NCI-H526 (cell line): ENCODE results near the gene TGFBR3.

ENCODE experiments used
- DNase-seq, 2 experiments: peaks; one replicate each; lab custom pipeline; 2025; lab: John Stamatoyannopoulos, UW

TGFBR3 gene

DNA sequence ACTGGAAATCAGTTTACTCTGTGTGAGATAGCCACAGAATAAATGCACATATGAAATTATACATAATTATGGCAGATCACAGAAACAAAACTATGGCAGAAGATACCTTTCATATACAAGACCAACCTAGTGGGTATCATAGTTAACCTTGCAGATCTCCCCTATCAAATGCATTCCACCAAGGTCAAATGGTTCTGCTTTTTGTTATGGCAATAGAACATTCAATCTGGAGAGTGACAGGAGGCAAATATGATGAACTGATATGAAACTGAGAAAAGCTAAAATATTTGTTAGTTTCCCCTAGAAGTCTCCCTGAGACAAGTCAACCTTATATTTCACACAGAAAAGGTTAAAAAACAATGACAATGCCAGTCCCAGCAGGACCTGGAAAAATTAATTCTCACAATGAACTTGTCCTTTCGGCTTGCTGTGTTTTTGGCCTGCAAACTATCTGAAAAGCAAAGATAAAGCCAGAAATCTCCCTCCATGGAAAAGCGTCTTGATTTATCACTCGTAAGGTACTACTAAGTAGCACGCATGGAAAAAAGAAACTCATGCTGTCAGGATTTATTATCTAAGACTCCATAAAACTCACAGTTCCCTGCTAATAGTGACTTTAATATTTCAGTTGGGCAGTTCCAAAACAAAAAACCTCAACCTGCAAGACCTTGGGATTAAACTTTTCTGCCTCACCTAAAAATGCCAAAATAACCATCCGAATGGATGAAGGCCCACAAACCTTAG lies 174.3 kb downstream of the TGFBR3 start:
- DNase-seq, result no peak

GRCh38 chr1:91710261-91710660 lies 175.7 kb downstream of the TGFBR3 start:
- DNase-seq, result no peak

- DNase-seq, result no peak
Observed at GRCh38 chr1:91708691-91709090, 177.3 kb downstream of the TGFBR3 start.

GRCh38 chr1:91707890-91708218 lies 178.1 kb downstream of the TGFBR3 start:
- peak in 1 of 2 experiments; percentile 28 for DNase-seq

- DNase-seq, result no peak
Observed at GRCh38 chr1:91707114-91707889, 178.6 kb downstream of the TGFBR3 start.

GRCh38 chr1:91706140-91706957 lies 179.6 kb downstream of the TGFBR3 start:
- DNase-seq, result peak in 1 of 2 experiments; percentile 17

DNA sequence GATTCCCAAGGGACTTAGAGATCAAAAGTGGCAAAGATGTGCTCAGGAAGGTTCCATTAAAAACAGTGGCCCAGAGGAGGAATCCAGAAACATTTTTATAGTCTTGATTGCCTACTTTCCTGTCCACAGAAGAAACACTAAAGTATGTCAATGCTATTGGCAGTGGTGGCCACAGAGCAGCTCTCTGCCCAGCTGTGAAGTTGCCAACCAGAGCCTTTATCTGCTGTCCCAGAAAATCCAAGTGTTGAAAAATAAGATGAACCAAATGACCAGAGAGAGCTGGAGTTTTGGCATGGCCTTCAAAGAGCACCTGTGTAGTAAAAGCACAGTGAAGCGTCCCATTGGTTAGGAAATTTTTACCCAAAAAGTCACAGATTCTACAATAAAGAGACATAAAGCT lies 181.2 kb downstream of the TGFBR3 start:
- peak in 1 of 2 experiments; percentile 19 for DNase-seq

DNA sequence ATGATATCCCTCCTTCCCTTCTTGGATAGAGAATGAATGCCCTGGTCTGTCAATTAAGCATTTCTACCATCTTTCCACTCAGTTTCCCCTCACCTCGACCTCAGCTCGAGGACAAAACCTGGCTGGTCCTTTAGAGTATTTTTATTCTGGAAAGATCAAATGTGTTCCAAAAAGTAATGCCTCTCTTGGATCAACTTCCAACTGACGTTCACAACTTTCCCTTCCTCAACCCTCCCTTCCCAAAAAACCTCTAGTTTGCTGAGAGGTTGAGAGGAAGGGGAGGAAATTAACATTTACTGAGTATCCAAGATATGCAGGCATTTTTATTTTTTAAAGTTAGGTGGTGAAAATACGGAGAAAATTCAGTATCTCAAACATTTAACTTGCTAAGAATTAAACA lies 182.9 kb downstream of the TGFBR3 start:
- DNase-seq, result no peak

DNA sequence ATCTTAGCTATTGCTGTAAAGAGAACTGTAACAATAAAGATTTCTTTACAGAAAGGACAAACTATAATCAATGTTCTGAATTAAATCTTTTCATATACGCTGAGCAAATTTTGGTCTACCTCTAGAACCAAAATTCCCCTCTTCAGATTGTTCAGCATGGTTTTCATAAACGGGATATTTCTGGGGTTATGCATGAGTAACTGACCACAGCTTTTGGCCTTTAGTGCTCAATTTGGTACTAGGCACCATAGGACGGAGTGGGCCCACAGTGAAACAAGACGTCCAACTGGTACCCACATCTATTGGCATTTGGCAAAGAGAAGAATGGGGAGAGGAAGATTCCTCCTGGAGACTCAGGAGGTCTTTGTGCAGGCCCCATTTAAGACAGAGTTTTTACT lies 184.5 kb downstream of the TGFBR3 start:
- no peak for DNase-seq

GRCh38 chr1:91700771-91701471 lies 185.0 kb downstream of the TGFBR3 start:
- DNase-seq, result no peak

- no peak for DNase-seq
Observed at GRCh38 chr1:91700332-91700731, 185.6 kb downstream of the TGFBR3 start.

DNA sequence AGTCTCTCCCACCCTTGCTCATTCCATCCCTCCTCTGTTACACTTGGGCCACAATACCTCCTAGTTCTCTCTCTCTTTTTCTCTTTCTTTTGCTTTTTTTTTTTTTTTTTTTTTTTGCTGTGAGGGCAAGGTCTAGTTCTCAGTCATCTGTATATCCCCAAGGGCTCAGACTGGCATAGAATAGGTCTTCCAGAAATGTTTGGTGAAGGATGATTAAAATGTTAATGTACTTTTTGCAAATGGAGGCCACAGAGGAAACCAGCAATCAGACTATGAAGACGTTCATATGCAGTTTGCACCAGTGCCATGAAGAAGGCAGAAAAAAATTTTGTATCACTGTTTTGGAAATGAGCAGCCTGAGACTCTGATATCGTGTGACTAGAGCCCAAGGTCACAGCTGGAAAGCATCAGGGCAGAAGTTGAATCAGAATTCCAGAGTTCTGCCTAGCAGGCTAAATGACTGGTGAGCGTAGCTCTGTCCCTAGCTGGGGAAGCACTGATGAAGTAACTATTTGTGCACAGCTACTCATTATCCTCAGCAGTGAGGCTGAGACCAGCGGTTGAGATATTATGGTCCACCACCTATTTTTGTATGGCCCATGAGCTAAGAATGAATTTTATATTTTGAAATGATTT lies 186.5 kb downstream of the TGFBR3 start:
- DNase-seq, result no peak

GRCh38 chr1:91697861-91698260 lies 188.1 kb downstream of the TGFBR3 start:
- DNase-seq, result no peak

DNA sequence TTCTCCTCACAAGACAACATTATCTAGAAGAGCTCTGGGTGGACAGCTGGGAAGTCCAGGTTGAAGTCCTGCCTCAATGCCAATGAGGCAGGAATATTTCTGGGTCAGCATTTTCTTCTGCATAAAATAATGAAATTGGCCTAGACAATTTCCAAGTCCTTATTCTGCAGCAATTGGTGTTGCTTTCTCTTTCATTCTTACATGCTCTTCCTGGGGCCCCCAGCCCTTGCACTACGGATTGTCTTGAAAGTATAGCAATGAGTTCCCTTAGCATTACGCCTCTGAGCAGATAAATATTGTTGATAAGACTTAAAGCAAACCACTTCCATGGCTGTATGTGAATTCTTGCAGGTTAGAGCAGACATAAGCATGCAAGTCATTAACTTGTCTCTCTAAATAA lies 188.5 kb downstream of the TGFBR3 start:
- DNase-seq, result no peak

DNA sequence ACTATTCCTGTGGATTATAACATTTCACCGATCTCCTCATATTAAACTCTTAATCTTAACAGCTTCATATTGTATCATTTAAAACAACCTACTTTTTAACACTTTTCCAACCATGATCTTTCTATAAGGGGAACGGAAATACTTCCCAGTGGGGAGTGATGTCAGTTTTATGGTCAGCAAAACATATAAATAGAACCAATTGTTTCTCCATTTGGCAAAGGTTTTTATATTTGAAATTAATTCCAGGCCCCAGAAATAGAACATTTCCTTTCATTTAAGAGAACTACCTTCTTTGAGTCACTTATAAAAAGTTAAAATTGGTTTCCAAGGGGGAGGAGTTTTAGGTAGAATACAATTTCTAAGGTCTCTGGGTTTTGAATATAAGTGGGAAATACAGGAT lies 189.6 kb downstream of the TGFBR3 start:
- DNase-seq, result no peak

DNA sequence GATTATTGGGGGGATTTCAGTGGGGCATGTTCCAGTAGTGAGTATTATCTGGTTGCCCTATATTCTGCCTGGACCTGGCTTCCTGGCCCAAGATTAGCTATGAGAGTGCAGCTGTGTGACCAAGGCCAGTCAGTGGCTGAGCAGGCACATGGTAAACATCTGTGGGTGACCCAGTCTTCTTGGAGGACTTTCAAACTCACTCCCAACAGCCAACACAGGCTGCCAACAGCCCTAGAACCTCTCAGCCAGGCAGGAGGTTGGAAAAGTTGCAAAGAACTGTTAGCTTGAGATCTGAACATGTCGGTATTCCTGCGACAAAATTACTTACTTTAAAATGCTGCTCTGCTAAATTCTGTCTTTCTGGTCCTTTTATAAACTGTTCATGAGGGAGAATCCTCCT lies 192.4 kb downstream of the TGFBR3 start:
- no peak for DNase-seq

GRCh38 chr1:91691525-91691924 lies 194.4 kb downstream of the TGFBR3 start:
- no peak for DNase-seq

DNA sequence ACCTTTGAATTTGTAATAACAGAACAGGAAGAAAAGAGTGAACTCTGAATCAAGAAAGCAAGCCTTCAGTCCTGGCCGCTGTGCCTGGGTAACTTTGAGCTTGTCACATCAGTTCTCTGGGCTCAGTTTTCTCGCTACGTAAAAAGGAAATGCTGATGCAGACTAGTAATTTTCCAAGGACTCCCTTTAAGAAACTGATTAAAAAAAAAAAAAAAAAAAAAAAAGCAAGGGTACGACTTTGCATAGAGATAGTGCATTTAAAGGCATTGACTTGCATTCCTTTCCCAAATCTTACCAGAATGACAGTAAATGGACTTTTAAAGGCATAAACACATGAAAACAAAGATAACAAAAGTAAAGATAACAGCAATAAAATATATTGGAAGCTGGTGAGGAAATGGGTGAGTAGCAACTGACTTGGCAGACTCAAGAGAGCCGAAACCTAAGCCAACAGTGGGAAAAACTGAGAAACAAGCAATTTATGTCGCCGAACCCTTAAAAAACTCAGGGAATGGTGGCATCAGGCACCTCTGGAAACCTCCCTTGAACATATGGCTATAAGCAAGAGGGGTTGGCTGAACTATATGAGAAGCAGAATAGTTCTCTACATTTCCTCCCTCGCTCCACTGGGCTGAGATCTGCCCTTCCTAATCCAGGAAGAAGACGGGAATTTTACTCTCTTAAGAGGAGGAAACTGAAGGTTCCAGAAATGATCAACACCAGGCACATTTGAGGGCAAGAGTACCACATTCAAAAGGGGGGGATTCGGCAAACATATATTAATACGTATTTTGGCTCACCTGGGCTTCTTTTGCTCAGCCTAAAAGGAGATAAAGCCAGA lies 196.1 kb downstream of the TGFBR3 start:
- DNase-seq, result no peak

DNA sequence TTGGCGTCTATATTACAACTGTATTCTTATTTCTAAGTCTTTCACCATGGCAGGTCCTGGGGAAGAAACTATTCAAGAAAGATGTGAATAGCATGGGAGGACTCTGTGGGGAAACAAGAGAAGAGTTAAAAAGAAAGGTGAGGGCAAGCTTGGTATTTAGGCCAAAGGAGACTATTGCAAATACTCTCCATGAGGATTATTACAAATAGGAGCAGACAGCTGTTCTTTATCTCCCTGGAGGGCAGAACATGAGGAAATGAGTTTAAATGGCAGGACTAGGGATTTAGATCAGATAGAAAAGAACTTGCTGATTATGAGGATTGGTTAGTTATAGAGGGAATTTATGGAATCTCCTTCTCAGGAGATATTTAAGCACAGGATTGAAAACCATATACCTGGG lies 198.5 kb downstream of the TGFBR3 start:
- DNase-seq, result no peak

GRCh38 chr1:91685994-91686393 lies 200.0 kb downstream of the TGFBR3 start:
- DNase-seq, result no peak
